OCI-LY3 (cell line): ENCODE data around the gene KCTD8.

ENCODE experiments used
- H2AFZ ChIP-seq: fragments of 200-600, 300-600 bp; shearing (Covaris generic); 2 replicates; pipeline ENCODE4 v1.6.0; 2014; ENCODE audit warnings: antibody characterized with exemption, low read depth, low read length
- H3K27ac ChIP-seq: fragments of 200-600, 300-600 bp; sonication (generic); 2 replicates; pipeline ENCODE4 v1.5.1; 2014; ENCODE audit warnings: mild to moderate bottlenecking, low read length, moderate library complexity, mixed read lengths
- H3K27me3 ChIP-seq: fragments of 200-600, 300-600 bp; sonication (generic); 2 replicates; pipeline ENCODE4 v1.6.1; 2014; ENCODE audit warnings: low read depth, low read length, mixed read lengths
- H3K36me3 ChIP-seq: fragments of 200-600, 300-600 bp; sonication (generic); replicated peaks from 2 replicates; pipeline ENCODE3; 2014; ENCODE audit warnings: low read depth, low read length, mixed read lengths
- H3K4me1 ChIP-seq: fragments of 300-600, 200-600 bp; sonication (generic); 2 replicates; pipeline ENCODE4 v1.6.1; 2014; ENCODE audit warnings: low read length, mixed read lengths
- H3K4me2 ChIP-seq: fragments of 200-600, 300-600 bp; sonication (generic); 2 replicates; pipeline ENCODE4 v1.6.1; 2014; ENCODE audit warnings: low read length, mixed read lengths
- H3K4me3 ChIP-seq: fragments of 300-600, 200-600 bp; sonication (generic); 2 replicates; pipeline ENCODE4 v1.5.1; 2014; ENCODE audit warnings: antibody characterized with exemption, mild to moderate bottlenecking, low read length, moderate library complexity
- H3K79me2 ChIP-seq: fragments of 300-600, 200-600 bp; shearing (Covaris generic); 2 replicates; pipeline ENCODE4 v1.6.1; 2014; ENCODE audit warnings: mild to moderate bottlenecking, low read length, mixed read lengths
- H3K9ac ChIP-seq: fragments of 300-600, 200-600 bp; shearing (Covaris generic); 2 replicates; pipeline ENCODE4 v1.6.0; 2014; ENCODE audit warnings: mild to moderate bottlenecking, low read length, moderate library complexity
- H3K9me3 ChIP-seq: fragments of 200-600, 300-600 bp; shearing (Covaris generic); 2 replicates; pipeline ENCODE4 v1.6.1; 2014; ENCODE audit warnings: low read length, mixed read lengths; ENCODE audit not compliant: insufficient read depth
- H4K20me1 ChIP-seq: fragments of 200-600, 300-600 bp; sonication (generic); 2 replicates; pipeline ENCODE4 v1.6.1; 2016; ENCODE audit warnings: low read length, mixed read lengths; ENCODE audit not compliant: insufficient read depth
- CTCF ChIP-seq: fragments of 200-600, 300-600 bp; sonication (generic); IDR thresholded peaks from 2 replicates; pipeline ENCODE4 v1.5.1; 2014; ENCODE audit warnings: antibody characterized with exemption, low read length, low read depth
- EZH2phosphoT487 ChIP-seq: fragments of 200-600 bp; shearing (Covaris generic); IDR thresholded peaks from 2 replicates; pipeline ENCODE4 v1.6.1; 2018; ENCODE audit warnings: antibody characterized with exemption, mixed run types, low read depth

KCTD8 gene

GRCh38 chr4:44235897-44236296, 212.7 kb downstream of the KCTD8 start:
- Histone ChIP-seq H3K27ac (no peak overlapping the region), H3K27me3 (no peaks in the 10 kb centered on the region), H3K4me2 (no peak overlapping the region), H3K4me3 (no peak overlapping the region), H3K4me1 (0 out of 2 replicates have a peak, but pooled peaks cover 3% of the 10 kb centered on the region), H3K9ac (no peak overlapping the region), H3K36me3 (no peaks in the 10 kb centered on the region), H2AFZ (no peak overlapping the region), H4K20me1 (no peaks in the 10 kb centered on the region), H3K79me2 (no peaks in the 10 kb centered on the region), H3K9me3 (no peaks in the 10 kb centered on the region)
- no peak for TF ChIP-seq CTCF
- TF ChIP-seq EZH2phosphoT487 = no peak

GRCh38 chr4:44232262-44232661, 216.3 kb downstream of the KCTD8 start:
- H3K79me2 ChIP-seq = no peaks in the 10 kb centered on the region
- H3K9ac ChIP-seq = no peak overlapping the region
- H3K27ac ChIP-seq = no peak overlapping the region
- TF ChIP-seq CTCF = no peak
- TF ChIP-seq EZH2phosphoT487 = no peak
- H4K20me1 ChIP-seq = no peaks in the 10 kb centered on the region
- no peaks in the 10 kb centered on the region for H3K27me3 ChIP-seq
- no peaks in the 10 kb centered on the region for H3K9me3 ChIP-seq
- H3K36me3 ChIP-seq = no peaks in the 10 kb centered on the region
- no peak overlapping the region for H3K4me3 ChIP-seq
- H2AFZ ChIP-seq = no peak overlapping the region
- no peak overlapping the region for H3K4me2 ChIP-seq
- H3K4me1 ChIP-seq = 0 out of 2 replicates have a peak, but pooled peaks cover 3% of the 10 kb centered on the region

- 0 out of 2 replicates have a peak, but pooled peaks cover 3% of the 10 kb centered on the region for H3K4me1 ChIP-seq
- H4K20me1 ChIP-seq = no peaks in the 10 kb centered on the region
- TF ChIP-seq CTCF (no peak), EZH2phosphoT487 (no peak)
- no peaks in the 10 kb centered on the region for H3K79me2 ChIP-seq
- no peak overlapping the region for H3K9ac ChIP-seq
- H3K4me3 ChIP-seq = no peak overlapping the region
- no peak overlapping the region for H3K27ac ChIP-seq
- H3K27me3 ChIP-seq = no peaks in the 10 kb centered on the region
- H2AFZ ChIP-seq = no peak overlapping the region
- H3K4me2 ChIP-seq = no peak overlapping the region
- H3K9me3 ChIP-seq = no peaks in the 10 kb centered on the region
- H3K36me3 ChIP-seq = no peaks in the 10 kb centered on the region
These were observed 217.6 kb downstream of the KCTD8 start for GRCh38 chr4:44231006-44231405.

GRCh38 chr4:44228326-44228725, 220.3 kb downstream of the KCTD8 start:
- Histone ChIP-seq H2AFZ (no peak overlapping the region), H3K36me3 (no peaks in the 10 kb centered on the region), H3K27ac (no peak overlapping the region), H3K27me3 (no peaks in the 10 kb centered on the region), H3K4me2 (no peak overlapping the region), H4K20me1 (no peaks in the 10 kb centered on the region), H3K4me1 (0 out of 2 replicates have a peak, but pooled peaks cover 3% of the 10 kb centered on the region), H3K9me3 (no peaks in the 10 kb centered on the region), H3K79me2 (no peaks in the 10 kb centered on the region), H3K9ac (no peak overlapping the region), H3K4me3 (no peak overlapping the region)
- TF ChIP-seq CTCF = no peak
- no peak for TF ChIP-seq EZH2phosphoT487
